Esophagus (tissue), 2 donors: ENCODE results near the gene FAM171A2. TPM values are rescaled to one million over a fixed set of nuclear protein-coding genes. Genes with fewer than 3 reads are reported as not detected.

Experiments
- H3K27ac ChIP-seq, 2 donors: one replicate each; pipeline ENCODE4 v1.5.1; 2013; ENCODE audit warnings: low read depth in 2 of 2, mild to moderate bottlenecking in 2 of 2, inconsistent platforms in 1 of 2, low read length in 1 of 2, moderate library complexity in 1 of 2
- H3K27me3 ChIP-seq, 2 donors: one replicate each; pipeline ENCODE4 v1.6.1; 2013; ENCODE audit warnings: low read length in 2 of 2, control low read depth in 1 of 2, mild to moderate bottlenecking in 1 of 2; ENCODE audit not compliant: insufficient read depth in 2 of 2, control insufficient read depth in 1 of 2
- H3K36me3 ChIP-seq, 2 donors: one replicate each; pipeline ENCODE4 v1.6.1; 2013; ENCODE audit warnings: low read length in 1 of 2; ENCODE audit not compliant: control insufficient read depth in 2 of 2, insufficient read depth in 2 of 2
- H3K4me1 ChIP-seq, 2 donors: one replicate each; pipeline ENCODE4 v1.6.1; 2013; ENCODE audit warnings: low read length in 1 of 2; ENCODE audit not compliant: control insufficient read depth in 2 of 2, insufficient read depth in 2 of 2
- H3K4me3 ChIP-seq, 2 donors: one replicate each; pipeline ENCODE4 v1.5.1; 2013; ENCODE audit warnings: low read length in 2 of 2, mild to moderate bottlenecking in 2 of 2, low read depth in 1 of 2, moderate library complexity in 1 of 2
- H3K9me3 ChIP-seq, 2 donors: one replicate each; pipeline ENCODE4 v1.6.1; 2013; ENCODE audit warnings: mild to moderate bottlenecking in 2 of 2, low read depth in 1 of 2, low read length in 1 of 2, moderate library complexity in 1 of 2; ENCODE audit not compliant: control insufficient read depth in 2 of 2, insufficient read depth in 1 of 2
- WGBS, 2 donors: extraction: QIAGEN DNeasy Blood & Tissue Kit; methylation state at CpG; one replicate each; pipeline ENCODE4 v1.1.7; 2013; 5-methylcytosine and 5-hydroxymethylcytosine counted together
- polyA plus RNA-seq, 2 donors: library from polyadenylated mRNA; stranded (reverse); fragments of 200-250 nt; gene quantifications; one replicate each; pipeline ENCODE4 v1.2.3, GENCODE V29; 2013
- donor health status: healthy with polysubstance abuse.
- donor health status: Bipolar disorder and iron deficiency.

FAM171A2 gene
- polyA plus RNA-seq: 1 to 10 TPM; 1.2 to 2.2 TPM

DNA sequence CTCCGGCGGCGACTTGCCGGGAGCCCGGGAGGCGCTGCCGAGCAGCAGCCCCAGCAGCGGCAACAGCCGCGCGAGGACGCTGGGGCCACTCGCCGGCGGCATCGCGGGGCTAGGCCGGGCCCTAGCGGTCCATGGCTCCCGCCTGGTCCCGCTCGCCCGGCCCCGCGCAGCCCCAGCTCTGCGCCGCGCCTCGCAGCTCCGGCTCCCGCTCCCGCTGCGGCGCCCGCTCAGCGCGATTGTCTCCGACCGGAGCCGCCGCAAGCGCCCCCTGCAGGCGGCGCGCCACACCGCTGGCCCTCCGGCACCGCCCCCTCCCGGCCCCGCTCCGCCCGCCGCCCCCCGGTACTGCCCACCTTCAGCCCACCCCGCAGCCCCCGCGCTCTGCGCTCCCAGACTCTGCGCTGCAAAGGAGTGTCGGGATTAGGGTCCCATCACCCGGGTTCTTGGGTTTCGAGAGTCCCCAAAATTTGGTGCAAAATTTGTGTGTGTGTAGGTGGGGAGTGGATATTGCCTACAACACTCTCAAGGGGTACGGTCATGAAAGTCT is at the start of gene FAM171A2:
Gene FAM171A2, minus strand, starts transcription at position 241 of the 547 bp plus-strand sequence. Its CDS starts 139 bp downstream, at position 102.
- Histone ChIP-seq H3K4me1 (peaks cover 0 to 2% of the 10 kb centered on the region in 2 donors), H3K9me3 (no peaks in the 10 kb centered on the region), H3K27ac (no peak within 1 kb of the TSS), H3K27me3 (no peaks in the 10 kb centered on the region), H3K4me3 (peak within 1 kb of the TSS; percentile 49 to 60), H3K36me3 (no peaks in the 10 kb centered on the region)
- 1% methylated on average over 47 to 63 of the region's 63 CpGs for WGBS, 2 donors

GRCh38 chr17:44409309-44410028 is 45.8 kb upstream of the FAM171A2 start:
- 82 to 83% methylated on average over 7 of the region's 7 CpGs for WGBS, 2 donors
- Histone ChIP-seq H3K27ac (no peak overlapping the region), H3K27me3 (no peaks in the 10 kb centered on the region), H3K4me3 (no peak overlapping the region), H3K36me3 (peaks cover 0 to 2% of the 10 kb centered on the region in 2 donors), H3K9me3 (no peaks in the 10 kb centered on the region), H3K4me1 (no peaks in the 10 kb centered on the region)

DNA sequence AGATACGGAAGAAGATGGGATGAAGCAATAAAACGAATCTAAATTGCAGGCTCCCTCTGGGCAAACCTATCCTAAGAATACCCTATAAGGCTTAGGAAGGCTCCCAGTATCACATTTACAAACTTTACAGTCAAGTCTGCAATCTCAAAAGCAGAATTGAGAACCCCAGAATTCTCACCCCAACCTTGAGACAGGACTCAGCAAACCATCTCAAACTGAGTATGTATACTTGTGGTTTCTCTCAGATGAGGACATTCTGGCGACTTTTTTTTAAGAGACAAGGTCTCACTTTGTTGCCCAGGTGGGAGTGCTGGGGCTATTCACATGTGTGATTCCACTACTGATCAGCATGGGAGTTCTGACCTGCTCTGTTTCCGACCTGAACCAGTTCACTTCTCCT is 45.1 kb upstream of the FAM171A2 start:
- no peak overlapping the region for H3K4me3 ChIP-seq
- 94 to 98% methylated on average over 4 of the region's 4 CpGs for WGBS, 2 donors
- peaks cover 0 to 2% of the 10 kb centered on the region in 2 donors for H3K36me3 ChIP-seq
- H3K27ac ChIP-seq: no peak overlapping the region
- no peaks in the 10 kb centered on the region for H3K27me3 ChIP-seq
- H3K9me3 ChIP-seq: no peaks in the 10 kb centered on the region
- H3K4me1 ChIP-seq: no peaks in the 10 kb centered on the region

- Histone ChIP-seq H3K9me3 (no peaks in the 10 kb centered on the region), H3K4me3 (no peak overlapping the region)
- 88 to 90% methylated on average over 5 of the region's 5 CpGs for WGBS, 2 donors
Observed at GRCh38 chr17:44402564-44403172, 39.0 kb upstream of the FAM171A2 start.

DNA sequence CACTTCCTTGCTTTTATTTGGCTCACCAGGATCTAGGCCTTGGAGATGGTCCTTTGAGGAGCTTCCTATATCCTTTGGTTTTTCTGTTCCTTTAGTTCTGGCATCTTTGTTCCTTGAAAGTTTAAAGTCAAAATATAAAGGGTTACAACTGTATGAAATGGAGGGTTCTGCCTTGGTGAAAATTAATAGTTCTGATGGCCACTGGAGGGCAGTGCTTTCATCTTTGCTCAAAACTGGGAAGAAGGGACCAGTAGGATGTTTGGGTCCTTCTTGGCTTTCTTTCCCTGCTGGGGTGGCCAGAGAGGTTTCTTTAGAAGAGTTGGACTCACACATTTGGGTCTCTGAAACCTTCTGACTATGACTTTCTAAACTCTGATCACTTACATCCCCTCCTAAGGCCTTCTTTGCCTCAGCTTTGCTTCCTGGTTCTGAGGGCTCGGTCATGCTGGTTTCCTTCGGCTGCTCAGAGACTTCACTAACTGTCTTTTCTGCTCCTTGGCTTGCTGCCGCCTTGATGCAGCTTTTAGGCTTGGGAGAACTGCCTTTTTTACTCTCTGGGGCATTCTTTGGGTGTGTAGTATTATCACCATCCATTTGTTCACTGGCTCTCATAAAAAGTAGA is 36.7 kb upstream of the FAM171A2 start:
- Histone ChIP-seq H3K4me1 (no peaks in the 10 kb centered on the region), H3K9me3 (no peaks in the 10 kb centered on the region), H3K36me3 (peaks cover 22 to 26% of the 10 kb centered on the region in 2 donors), H3K27me3 (no peaks in the 10 kb centered on the region), H3K27ac (no peak overlapping the region), H3K4me3 (no peak overlapping the region)
- WGBS, 2 donors: 86 to 87% methylated on average over 3 of the region's 3 CpGs

More at GRCh38 chr17:44402564-44403172, 39.0 kb upstream of the FAM171A2 start:
- Histone ChIP-seq H3K27ac (no peak overlapping the region), H3K4me1 (no peaks in the 10 kb centered on the region), H3K36me3 (peaks cover 21 to 22% of the 10 kb centered on the region in 2 donors), H3K27me3 (no peaks in the 10 kb centered on the region)

DNA sequence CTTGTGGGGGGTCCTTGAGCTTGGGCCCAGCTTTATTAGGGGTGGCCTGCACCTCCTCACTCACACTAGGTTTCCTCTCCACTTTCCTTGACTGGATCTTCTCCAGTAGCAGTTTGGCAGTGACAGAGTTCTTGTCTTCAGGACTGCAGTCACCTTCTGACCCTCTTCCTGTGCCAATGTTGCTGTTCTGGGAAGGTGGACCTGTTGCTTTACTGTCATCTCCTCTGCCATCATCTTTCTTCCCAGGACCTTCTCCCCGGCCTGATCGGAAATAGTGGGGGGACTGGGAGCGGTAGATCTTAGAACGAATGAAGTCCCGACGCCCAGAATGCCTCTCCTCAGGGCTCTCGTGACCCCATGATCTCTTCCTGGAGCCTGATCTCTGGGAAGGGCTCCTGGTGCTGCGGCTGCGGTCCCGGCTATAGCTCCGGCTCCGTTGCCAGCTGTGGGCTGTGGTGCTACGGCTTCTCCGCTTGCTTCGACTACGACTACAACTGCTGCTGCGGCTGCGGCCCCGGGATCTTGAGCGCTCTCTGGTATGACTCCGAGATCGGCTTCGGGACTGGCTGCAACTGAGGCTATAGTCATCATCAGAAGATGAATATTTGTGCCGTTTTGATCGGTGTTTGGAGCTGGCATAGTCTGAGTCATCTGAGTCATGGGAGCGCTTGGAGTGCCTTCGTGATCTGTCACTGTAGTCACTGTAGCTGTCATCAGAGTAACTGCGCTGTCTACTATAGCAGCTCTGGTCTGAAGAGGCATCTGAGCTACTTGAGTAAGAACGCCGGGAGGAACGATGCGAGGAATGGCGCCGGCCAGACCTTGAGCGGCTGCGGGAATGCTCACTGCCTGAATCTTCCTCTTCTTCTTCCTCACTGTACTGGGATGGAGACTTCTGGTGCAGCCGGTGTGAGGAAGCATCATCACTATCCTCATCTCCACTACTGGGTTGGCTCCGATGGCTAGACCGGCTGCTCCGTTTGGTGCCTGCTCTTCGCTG is 35.3 kb upstream of the FAM171A2 start:
- Histone ChIP-seq H3K9me3 (no peaks in the 10 kb centered on the region), H3K27ac (no peak overlapping the region), H3K36me3 (peaks cover 22 to 26% of the 10 kb centered on the region in 2 donors), H3K4me1 (no peaks in the 10 kb centered on the region), H3K4me3 (no peak overlapping the region), H3K27me3 (no peaks in the 10 kb centered on the region)
- WGBS, 2 donors: 96% methylated on average over 40 to 41 of the region's 41 CpGs

- no peak overlapping the region for H3K4me3 ChIP-seq
- no peaks in the 10 kb centered on the region for H3K4me1 ChIP-seq
- no peak overlapping the region for H3K27ac ChIP-seq
- H3K36me3 ChIP-seq: peaks cover 22 to 26% of the 10 kb centered on the region in 2 donors
- H3K9me3 ChIP-seq: no peaks in the 10 kb centered on the region
- 94 to 98% methylated on average over 8 of the region's 8 CpGs for WGBS, 2 donors
- H3K27me3 ChIP-seq: no peaks in the 10 kb centered on the region
Observed at GRCh38 chr17:44397479-44398440, 34.1 kb upstream of the FAM171A2 start.

GRCh38 chr17:44396946-44397345 is 33.3 kb upstream of the FAM171A2 start:
- no peaks in the 10 kb centered on the region for H3K4me1 ChIP-seq
- no peaks in the 10 kb centered on the region for H3K9me3 ChIP-seq
- H3K4me3 ChIP-seq: no peak overlapping the region
- 90 to 95% methylated on average over 5 of the region's 5 CpGs for WGBS, 2 donors
- H3K36me3 ChIP-seq: peaks cover 22 to 26% of the 10 kb centered on the region in 2 donors
- H3K27ac ChIP-seq: no peak overlapping the region
- H3K27me3 ChIP-seq: no peaks in the 10 kb centered on the region
